HG02798 (cell line): ENCODE measurements around the gene LONRF2.
"Not testable (repeated sequence)": the region's sequence is repeated elsewhere in the genome, so short reads cannot be mapped to it uniquely, and the experiment has no call there.

Source experiments
- ATAC-seq: cut with Tn5 transposase; IDR thresholded peaks from one replicate; pipeline ENCODE4 v1.9.1; 2021; ENCODE audit warnings: mild to moderate bottlenecking; ENCODE audit not compliant: unreplicated experiment, poor library complexity

Gene LONRF2

GRCh38 chr2:100321866-100322820, at the start of gene LONRF2:
Gene LONRF2 (minus strand): TSS chr2:100322501. CDS start chr2:100322093, 408 bp downstream.
- ATAC-seq: no peak

- no peak for ATAC-seq
Observed at GRCh38 chr2:100367163-100367562, 44.9 kb upstream of the LONRF2 start.

- ATAC-seq: no peak
Observed at GRCh38 chr2:100365434-100365833, 43.1 kb upstream of the LONRF2 start.

GRCh38 chr2:100362269-100362668, 40.0 kb upstream of the LONRF2 start:
- ATAC-seq: not testable (repeated sequence)

- ATAC-seq: no peak
Observed at GRCh38 chr2:100359576-100359975, 37.3 kb upstream of the LONRF2 start.

GRCh38 chr2:100358554-100358953, 36.3 kb upstream of the LONRF2 start:
- ATAC-seq: no peak

- ATAC-seq: no peak
Observed at GRCh38 chr2:100352521-100352920, 30.2 kb upstream of the LONRF2 start.

GRCh38 chr2:100350661-100351185, 28.4 kb upstream of the LONRF2 start:
- ATAC-seq: no peak

- not testable (repeated sequence) for ATAC-seq
Observed at GRCh38 chr2:100345144-100345543, 22.8 kb upstream of the LONRF2 start.

- no peak for ATAC-seq
Observed at GRCh38 chr2:100344433-100344832, 22.1 kb upstream of the LONRF2 start.

- ATAC-seq: not testable (repeated sequence)
Observed at GRCh38 chr2:100342466-100342865, 20.2 kb upstream of the LONRF2 start.

- ATAC-seq: no peak
Observed at GRCh38 chr2:100339823-100340222, 17.5 kb upstream of the LONRF2 start.

- ATAC-seq: no peak
Observed at GRCh38 chr2:100334929-100335328, 12.6 kb upstream of the LONRF2 start.

GRCh38 chr2:100327742-100328141, 5.4 kb upstream of the LONRF2 start:
- ATAC-seq: no peak

- no peak for ATAC-seq
Observed at GRCh38 chr2:100321179-100321865, 979 bp downstream of the LONRF2 start.

GRCh38 chr2:100320547-100321178, 1.6 kb downstream of the LONRF2 start:
- ATAC-seq: no peak

GRCh38 chr2:100317634-100318033, 4.7 kb downstream of the LONRF2 start:
- ATAC-seq: no peak

GRCh38 chr2:100309973-100310719, 12.2 kb downstream of the LONRF2 start:
- no peak for ATAC-seq

GRCh38 chr2:100309311-100309710, 13.0 kb downstream of the LONRF2 start:
- ATAC-seq: no peak

GRCh38 chr2:100303744-100304143, 18.6 kb downstream of the LONRF2 start:
- no peak for ATAC-seq
